Muscle layer of colon (tissue), 2 donors: Measurements from ENCODE around the gene KCNA2.

Experiments used
- H3K27ac ChIP-seq: one replicate; pipeline ENCODE4 v1.7.0; 2013; ENCODE audit warnings: low read depth, mild to moderate bottlenecking, low read length, moderate library complexity
- H3K27me3 ChIP-seq, 2 donors: one replicate each; pipeline ENCODE4 v1.7.0; 2013; ENCODE audit warnings: low read length in 2 of 2, mild to moderate bottlenecking in 2 of 2; ENCODE audit not compliant: insufficient read depth in 2 of 2, control insufficient read depth in 1 of 2
- H3K36me3 ChIP-seq: one replicate; pipeline ENCODE4 v1.7.0; 2013; ENCODE audit warnings: mild to moderate bottlenecking, low read length; ENCODE audit not compliant: insufficient read depth
- H3K4me1 ChIP-seq: one replicate; pipeline ENCODE4 v1.7.0; 2013; ENCODE audit warnings: mild to moderate bottlenecking, low read length; ENCODE audit not compliant: insufficient read depth
- H3K4me3 ChIP-seq, 2 donors: one replicate each; pipeline ENCODE4 v1.7.0; 2013; ENCODE audit warnings: low read length in 2 of 2, low read depth in 1 of 2, mild to moderate bottlenecking in 1 of 2, moderate library complexity in 1 of 2
- H3K9ac ChIP-seq: one replicate; pipeline ENCODE4 v1.7.0; 2013; ENCODE audit warnings: low read length
- H3K9me3 ChIP-seq: one replicate; pipeline ENCODE4 v1.7.0; 2013; ENCODE audit warnings: mild to moderate bottlenecking, low read length
- donor health status: abdominal sarcoma.
- donor health status: Adenocarcinoma of cecum.

KCNA2 gene

DNA sequence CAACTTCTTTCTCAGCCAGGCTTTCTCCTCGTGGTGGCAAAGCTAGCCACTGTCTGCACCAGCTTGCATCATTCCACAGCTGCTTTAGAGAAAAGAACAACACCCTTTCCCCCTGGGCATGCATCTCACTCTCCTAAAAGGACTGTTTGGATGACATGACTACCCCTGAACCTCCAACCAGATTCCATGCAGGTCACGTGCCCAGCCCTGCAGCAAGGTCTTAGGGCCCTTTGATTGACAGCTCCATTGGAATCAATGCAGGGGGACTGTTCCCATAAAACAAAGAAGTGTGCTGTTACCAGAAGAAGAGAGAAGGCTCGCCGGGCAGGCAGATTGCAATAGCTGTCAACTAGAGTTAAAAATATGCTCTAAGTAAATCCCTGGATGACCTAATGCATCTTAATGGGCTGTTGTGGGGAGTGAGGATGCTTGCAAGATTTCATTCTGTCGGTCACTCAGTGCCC is 24.4 kb downstream of the KCNA2 start:
- no peaks in the 10 kb centered on the region for H3K9me3 ChIP-seq
- no peak overlapping the region for H3K9ac ChIP-seq
- no peak overlapping the region for H3K4me3 ChIP-seq
- no peaks in the 10 kb centered on the region for H3K36me3 ChIP-seq
- peaks cover 8% of the 10 kb centered on the region for H3K4me1 ChIP-seq
- no peaks in the 10 kb centered on the region for H3K27me3 ChIP-seq
- no peak overlapping the region for H3K27ac ChIP-seq

DNA sequence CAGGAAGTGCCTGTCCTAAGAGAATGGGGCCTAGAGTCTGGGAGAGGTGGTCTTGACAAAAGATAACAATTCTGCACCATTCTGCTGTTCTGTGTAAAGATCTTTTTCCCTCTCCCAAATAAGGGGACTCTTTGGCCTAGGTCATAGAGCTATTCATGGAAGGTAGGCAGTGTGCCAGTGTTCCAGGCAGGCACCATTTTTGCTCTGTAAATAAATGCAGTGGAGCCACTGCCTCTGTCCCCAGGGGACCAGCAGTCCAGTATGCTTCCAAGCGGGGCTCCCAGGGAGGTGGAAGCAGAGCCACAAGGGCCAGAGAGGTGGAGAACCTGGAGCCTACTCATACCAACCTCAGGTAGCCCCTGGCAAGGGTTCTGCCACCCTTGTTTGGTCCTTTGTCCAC is 25.9 kb downstream of the KCNA2 start:
- Histone ChIP-seq H3K9me3 (no peaks in the 10 kb centered on the region), H3K9ac (no peak overlapping the region), H3K4me3 (no peak overlapping the region), H3K27ac (no peak overlapping the region), H3K36me3 (no peaks in the 10 kb centered on the region), H3K4me1 (peaks cover 8% of the 10 kb centered on the region), H3K27me3 (no peaks in the 10 kb centered on the region)

DNA sequence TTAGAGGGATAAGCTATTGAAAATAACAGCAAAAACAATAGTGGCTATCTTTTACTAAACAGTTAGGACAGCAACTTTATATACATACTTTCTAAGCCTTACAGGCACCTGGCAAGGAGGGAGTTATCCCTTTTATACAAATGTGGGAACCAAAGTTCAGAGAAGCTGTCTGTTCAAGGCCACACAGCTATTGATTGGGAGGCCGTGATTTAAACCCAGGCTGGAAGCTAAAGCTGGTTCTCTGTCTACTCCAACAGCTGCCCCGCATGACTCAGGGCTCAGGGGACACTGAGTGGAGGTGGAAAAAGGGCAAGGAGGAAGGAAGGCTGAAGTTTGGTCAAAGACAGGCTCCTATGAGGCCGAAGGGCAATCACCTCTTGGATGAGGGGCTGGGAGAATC is 26.7 kb downstream of the KCNA2 start:
- H3K9ac ChIP-seq: no peak overlapping the region
- peaks cover 8% of the 10 kb centered on the region for H3K4me1 ChIP-seq
- H3K4me3 ChIP-seq: no peak overlapping the region
- H3K9me3 ChIP-seq: no peaks in the 10 kb centered on the region
- H3K27me3 ChIP-seq: no peaks in the 10 kb centered on the region
- H3K36me3 ChIP-seq: no peaks in the 10 kb centered on the region
- H3K27ac ChIP-seq: no peak overlapping the region

DNA sequence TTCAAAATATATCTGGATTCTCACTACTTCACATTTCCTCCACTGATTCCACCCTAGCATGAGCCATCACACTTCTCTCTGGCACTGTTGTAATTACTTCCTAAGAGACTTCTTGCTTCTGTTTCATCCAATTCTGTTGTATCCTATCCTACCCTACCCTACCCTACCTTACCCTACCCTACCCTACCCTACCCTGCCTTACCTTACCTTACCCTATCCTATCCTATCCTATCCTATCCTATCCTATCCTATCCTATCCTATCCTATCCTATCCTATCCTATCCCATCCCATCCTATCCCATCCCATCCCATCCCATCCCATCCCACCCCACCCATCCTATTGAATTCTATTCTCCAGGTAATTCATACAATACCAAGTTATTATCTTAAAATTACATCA is 29.7 kb downstream of the KCNA2 start:
- Histone ChIP-seq H3K27ac (no peak overlapping the region), H3K4me1 (no peaks in the 10 kb centered on the region), H3K27me3 (no peaks in the 10 kb centered on the region), H3K9me3 (no peaks in the 10 kb centered on the region), H3K9ac (no peak overlapping the region), H3K36me3 (no peaks in the 10 kb centered on the region), H3K4me3 (no peak overlapping the region)

- Histone ChIP-seq H3K4me3 (no peak overlapping the region), H3K36me3 (no peaks in the 10 kb centered on the region), H3K9ac (no peak overlapping the region), H3K4me1 (no peaks in the 10 kb centered on the region), H3K9me3 (no peaks in the 10 kb centered on the region), H3K27ac (no peak overlapping the region), H3K27me3 (peaks cover 6 to 9% of the 10 kb centered on the region in 2 donors)
Observed at GRCh38 chr1:110573314-110573713, 32.8 kb downstream of the KCNA2 start.

GRCh38 chr1:110572751-110573150 is 33.4 kb downstream of the KCNA2 start:
- H3K27me3 ChIP-seq: peaks cover 6 to 9% of the 10 kb centered on the region in 2 donors

GRCh38 chr1:110570901-110571300 is 35.3 kb downstream of the KCNA2 start:
- H3K27me3 ChIP-seq: peaks cover 6 to 9% of the 10 kb centered on the region in 2 donors
- H3K36me3 ChIP-seq: no peaks in the 10 kb centered on the region
- no peak overlapping the region for H3K4me3 ChIP-seq
- H3K9me3 ChIP-seq: no peaks in the 10 kb centered on the region
- no peak overlapping the region for H3K27ac ChIP-seq
- H3K9ac ChIP-seq: no peak overlapping the region
- H3K4me1 ChIP-seq: no peaks in the 10 kb centered on the region

More at GRCh38 chr1:110572751-110573150, 33.4 kb downstream of the KCNA2 start:
- Histone ChIP-seq H3K36me3 (no peaks in the 10 kb centered on the region), H3K9me3 (no peaks in the 10 kb centered on the region), H3K27ac (no peak overlapping the region), H3K4me1 (no peaks in the 10 kb centered on the region), H3K9ac (no peak overlapping the region), H3K4me3 (no peak overlapping the region)

DNA sequence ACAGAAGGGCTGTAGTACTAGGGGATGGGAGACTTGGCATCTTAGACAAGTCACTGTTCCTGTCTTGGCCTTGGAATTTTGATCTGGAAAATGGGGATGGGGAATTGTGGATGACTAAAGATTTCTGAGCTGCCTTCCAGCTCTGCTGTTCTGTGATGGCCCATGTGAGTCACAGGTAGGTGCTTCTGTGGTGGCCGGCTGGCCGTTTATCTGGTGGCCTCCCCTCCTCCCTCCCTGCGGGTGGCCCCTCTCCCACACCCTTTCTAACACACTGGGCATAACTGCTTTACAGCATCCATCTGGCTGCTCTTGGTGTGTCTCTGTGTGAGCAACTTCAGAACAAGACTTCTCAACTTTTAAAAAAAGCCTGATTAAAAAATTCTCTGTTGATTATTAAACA is 35.9 kb downstream of the KCNA2 start:
- H3K27me3 ChIP-seq: peaks cover 6 to 9% of the 10 kb centered on the region in 2 donors
- H3K36me3 ChIP-seq: no peaks in the 10 kb centered on the region
- H3K4me1 ChIP-seq: no peaks in the 10 kb centered on the region
- no peak overlapping the region for H3K4me3 ChIP-seq
- H3K9ac ChIP-seq: no peak overlapping the region
- no peaks in the 10 kb centered on the region for H3K9me3 ChIP-seq
- H3K27ac ChIP-seq: no peak overlapping the region

DNA sequence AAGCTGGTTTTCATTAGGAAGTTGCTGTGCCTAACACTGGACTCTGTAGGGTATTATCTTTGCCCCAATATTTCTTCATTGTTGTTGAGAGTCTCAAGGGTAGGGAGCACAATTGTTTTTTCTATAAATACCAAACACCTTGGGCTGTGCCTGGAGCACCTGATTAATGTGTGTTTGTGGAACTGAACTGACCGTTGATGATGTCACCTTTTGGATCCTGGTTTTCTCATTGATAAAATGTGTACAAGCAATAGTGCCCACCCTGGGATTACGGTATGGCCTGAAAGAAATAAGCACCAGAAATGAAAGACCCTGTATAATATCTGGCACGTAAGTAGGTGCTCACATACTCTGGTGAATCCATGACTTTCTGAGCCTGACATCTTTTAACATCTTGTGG is 39.3 kb downstream of the KCNA2 start:
- Histone ChIP-seq H3K36me3 (no peaks in the 10 kb centered on the region), H3K9ac (no peak overlapping the region), H3K4me1 (no peaks in the 10 kb centered on the region), H3K9me3 (no peaks in the 10 kb centered on the region), H3K4me3 (no peak overlapping the region), H3K27me3 (peaks cover 6 to 9% of the 10 kb centered on the region in 2 donors), H3K27ac (no peak overlapping the region)

DNA sequence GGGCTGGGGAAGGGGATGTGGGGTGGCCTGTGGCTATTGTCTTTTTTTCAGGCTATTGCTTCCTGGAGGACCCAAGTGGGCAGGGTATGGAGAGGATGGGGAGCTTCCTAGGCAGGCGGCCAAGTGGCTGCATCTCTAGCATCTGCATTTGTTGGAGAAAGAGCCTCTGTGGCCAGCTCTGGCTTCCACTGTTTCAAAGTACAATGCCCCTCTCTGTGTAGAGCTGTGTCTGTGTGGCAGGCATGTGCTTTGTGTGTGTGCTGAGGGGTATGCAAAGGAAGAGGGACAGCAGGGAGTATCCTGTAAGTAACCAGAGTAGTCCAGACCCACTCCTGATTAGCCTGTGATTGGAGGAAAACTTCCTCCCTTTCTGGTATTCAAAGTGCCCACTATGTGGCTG is 40.6 kb downstream of the KCNA2 start:
- Histone ChIP-seq H3K36me3 (no peaks in the 10 kb centered on the region), H3K9ac (no peak overlapping the region), H3K4me1 (no peaks in the 10 kb centered on the region), H3K27ac (no peak overlapping the region), H3K27me3 (peaks cover 0 to 8% of the 10 kb centered on the region in 2 donors), H3K4me3 (no peak overlapping the region), H3K9me3 (no peaks in the 10 kb centered on the region)

DNA sequence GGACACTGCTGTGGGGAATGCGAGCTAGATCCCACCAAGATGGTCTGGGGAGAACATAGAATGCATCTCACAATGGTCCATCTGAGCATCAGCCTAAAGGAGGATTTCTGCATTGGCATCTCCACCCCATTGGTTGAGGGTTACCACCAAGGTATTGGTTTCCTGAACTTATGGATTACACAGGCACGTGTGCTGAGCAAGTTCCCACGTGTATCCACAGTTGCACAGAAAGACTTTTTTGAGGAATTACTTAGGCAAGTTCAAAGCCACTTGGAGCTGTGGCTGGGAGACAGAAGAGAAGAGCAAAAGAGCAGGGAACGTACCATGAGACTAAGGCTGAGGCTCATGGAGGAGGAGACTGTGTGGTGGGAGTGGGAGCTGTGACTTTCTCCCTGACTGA is 43.1 kb downstream of the KCNA2 start:
- Histone ChIP-seq H3K9me3 (no peaks in the 10 kb centered on the region), H3K36me3 (no peaks in the 10 kb centered on the region), H3K4me1 (no peaks in the 10 kb centered on the region), H3K27ac (no peak overlapping the region), H3K9ac (no peak overlapping the region), H3K27me3 (no peaks in the 10 kb centered on the region), H3K4me3 (no peak overlapping the region)

DNA sequence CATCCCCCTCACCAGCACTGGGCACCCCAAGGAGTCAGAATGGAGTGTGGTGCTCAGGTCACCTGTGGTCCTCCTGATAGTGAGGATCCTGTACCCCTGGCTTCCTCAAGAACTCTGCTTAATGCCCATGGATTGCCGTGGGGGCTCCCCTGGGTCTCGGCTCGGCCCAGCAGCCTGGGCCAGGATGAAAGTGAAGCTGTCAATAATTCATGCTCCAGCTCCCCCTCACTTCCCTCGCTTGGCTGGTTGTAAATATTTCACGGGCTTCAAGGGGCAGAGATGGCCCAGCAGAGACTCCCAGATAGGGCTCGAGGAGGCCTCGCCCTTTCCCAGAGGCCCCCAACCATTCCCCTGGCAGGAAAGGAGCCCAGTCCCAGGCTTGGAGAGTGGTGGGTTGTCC is 44.6 kb downstream of the KCNA2 start:
- no peaks in the 10 kb centered on the region for H3K4me1 ChIP-seq
- no peaks in the 10 kb centered on the region for H3K27me3 ChIP-seq
- H3K27ac ChIP-seq: no peak overlapping the region

More for the DNA sequence above, 44.6 kb downstream of the KCNA2 start:
- Histone ChIP-seq H3K9ac (no peak overlapping the region), H3K9me3 (no peaks in the 10 kb centered on the region), H3K36me3 (no peaks in the 10 kb centered on the region), H3K4me3 (no peak overlapping the region)
